DLD1 (cell line): ENCODE measurements around the gene UCKL1.

Source experiments
- in situ Hi-C: cut with HindIII; loops from 2 replicates; pipeline ENCODE4 v1.10.0; 2017; ENCODE audit warnings: low sequenced_read_pairs

UCKL1 gene

DNA sequence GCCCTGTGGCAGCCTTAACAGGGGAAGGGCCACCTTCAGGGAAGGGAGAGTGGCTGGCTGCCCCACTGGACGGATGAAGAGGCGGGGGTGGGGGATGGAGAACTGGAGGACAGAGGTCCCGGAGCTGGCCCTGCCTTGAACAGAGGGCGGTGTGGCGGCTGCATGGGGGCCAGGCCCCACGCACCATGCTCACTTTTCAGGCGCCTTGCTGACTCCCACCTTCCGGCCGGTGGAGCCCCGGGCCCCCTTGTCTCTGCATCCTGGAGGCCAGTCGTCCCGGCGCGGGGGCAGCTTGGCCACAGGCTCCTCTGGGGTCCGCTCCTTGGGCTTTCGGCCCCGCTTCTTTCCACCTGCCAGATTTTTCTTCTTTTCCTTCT lies 3.5 kb upstream of the UCKL1 start:
- in situ Hi-C loops: no loop called here

- in situ Hi-C loops: no loop called here
Measured at GRCh38 chr20:63958964-63959698, 2.9 kb upstream of the UCKL1 start.

- in situ Hi-C loops: no loop called here
Measured at GRCh38 chr20:63958471-63958870, 2.3 kb upstream of the UCKL1 start.

DNA sequence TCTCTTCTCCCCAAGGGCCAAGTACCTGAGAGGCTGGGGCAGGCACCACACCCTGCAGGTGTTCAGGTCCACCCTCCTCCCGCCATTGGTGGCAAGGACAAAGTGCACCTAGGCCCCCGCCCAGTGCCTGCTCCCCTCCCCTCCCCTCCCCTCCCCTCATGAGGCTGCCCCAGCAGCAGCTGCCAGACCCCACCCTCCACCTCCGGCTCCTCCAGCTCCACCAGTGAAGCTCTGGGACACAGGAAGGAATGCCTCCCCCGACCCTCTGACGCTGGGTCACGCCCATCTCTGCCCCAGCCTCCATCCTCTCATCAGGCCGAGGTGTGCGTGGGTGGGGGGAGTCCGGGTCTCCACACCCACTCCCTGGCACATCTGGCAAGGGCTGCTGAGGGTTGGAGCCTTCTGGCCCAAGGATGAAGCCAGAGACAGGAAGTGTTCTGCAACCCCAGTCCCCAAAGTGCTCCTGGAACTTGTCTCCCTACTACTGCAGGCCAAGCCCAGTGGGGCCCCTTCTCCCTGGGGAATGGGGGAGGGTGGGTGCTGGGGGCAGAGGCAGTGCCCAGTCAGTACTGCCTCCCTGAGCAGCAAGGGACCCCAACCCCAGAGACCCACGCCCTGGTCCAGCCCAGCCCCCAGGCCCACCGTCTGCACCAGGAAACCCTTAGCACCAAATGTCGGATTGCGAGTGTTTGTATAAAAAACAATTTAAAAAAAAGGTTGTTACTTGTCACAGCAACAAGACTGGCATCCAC lies 1.6 kb upstream of the UCKL1 start:
- in situ Hi-C loops: no loop called here

GRCh38 chr20:63957004-63957689 lies 931 bp upstream of the UCKL1 start:
- in situ Hi-C loops: no loop called here

- in situ Hi-C loops: no loop called here
Measured at GRCh38 chr20:63956664-63957003, 418 bp upstream of the UCKL1 start.

GRCh38 chr20:63955281-63955826 lies 862 bp downstream of the UCKL1 start:
- in situ Hi-C loops: no loop called here

- in situ Hi-C loops: no loop called here
Measured at GRCh38 chr20:63953764-63954429, 2.3 kb downstream of the UCKL1 start.

- in situ Hi-C loops: no loop called here
Measured at GRCh38 chr20:63952769-63953168, 3.4 kb downstream of the UCKL1 start.

GRCh38 chr20:63952210-63952535 lies 4.0 kb downstream of the UCKL1 start:
- in situ Hi-C loops: no loop called here

- in situ Hi-C loops: no loop called here
Measured at GRCh38 chr20:63951398-63952209, 4.6 kb downstream of the UCKL1 start.

DNA sequence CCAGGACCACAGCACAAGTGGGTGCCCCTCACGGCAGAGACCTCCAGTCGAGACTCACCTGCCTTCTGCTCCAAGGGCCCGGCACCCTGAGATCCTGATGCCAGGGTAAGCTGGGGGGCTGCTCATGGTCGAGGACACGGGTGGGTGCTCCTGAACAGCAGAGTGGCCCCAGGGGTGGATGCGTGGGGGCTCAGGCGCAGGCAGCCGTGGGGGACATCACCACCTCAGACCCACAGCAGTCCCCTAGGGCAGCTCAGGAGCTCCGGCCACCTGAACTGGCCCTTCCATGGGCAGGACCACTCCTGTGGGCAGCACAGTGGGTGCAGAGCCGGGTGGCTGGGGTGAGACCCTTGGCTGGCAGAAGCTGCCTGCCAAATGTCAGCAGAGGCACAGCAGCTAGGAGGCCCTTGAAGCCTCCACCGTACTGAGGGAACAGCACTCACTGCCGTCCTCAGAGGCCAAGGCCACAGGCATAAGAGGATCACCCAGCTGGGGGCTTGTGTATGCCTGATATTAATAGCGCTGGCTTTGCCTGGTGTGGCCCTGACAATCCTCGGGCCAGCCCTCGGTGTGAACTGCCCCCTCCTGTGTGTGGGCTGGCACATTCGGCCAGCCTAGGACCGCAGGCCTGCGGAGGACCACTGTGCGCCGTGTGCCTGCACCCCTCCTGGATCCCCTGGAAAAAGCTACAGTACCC lies 5.4 kb downstream of the UCKL1 start:
- in situ Hi-C loops: no loop called here

- in situ Hi-C loops: no loop called here
Measured at GRCh38 chr20:63947638-63948456, 8.4 kb downstream of the UCKL1 start.

GRCh38 chr20:63946986-63947637 lies 9.1 kb downstream of the UCKL1 start:
- in situ Hi-C loops: no loop called here

DNA sequence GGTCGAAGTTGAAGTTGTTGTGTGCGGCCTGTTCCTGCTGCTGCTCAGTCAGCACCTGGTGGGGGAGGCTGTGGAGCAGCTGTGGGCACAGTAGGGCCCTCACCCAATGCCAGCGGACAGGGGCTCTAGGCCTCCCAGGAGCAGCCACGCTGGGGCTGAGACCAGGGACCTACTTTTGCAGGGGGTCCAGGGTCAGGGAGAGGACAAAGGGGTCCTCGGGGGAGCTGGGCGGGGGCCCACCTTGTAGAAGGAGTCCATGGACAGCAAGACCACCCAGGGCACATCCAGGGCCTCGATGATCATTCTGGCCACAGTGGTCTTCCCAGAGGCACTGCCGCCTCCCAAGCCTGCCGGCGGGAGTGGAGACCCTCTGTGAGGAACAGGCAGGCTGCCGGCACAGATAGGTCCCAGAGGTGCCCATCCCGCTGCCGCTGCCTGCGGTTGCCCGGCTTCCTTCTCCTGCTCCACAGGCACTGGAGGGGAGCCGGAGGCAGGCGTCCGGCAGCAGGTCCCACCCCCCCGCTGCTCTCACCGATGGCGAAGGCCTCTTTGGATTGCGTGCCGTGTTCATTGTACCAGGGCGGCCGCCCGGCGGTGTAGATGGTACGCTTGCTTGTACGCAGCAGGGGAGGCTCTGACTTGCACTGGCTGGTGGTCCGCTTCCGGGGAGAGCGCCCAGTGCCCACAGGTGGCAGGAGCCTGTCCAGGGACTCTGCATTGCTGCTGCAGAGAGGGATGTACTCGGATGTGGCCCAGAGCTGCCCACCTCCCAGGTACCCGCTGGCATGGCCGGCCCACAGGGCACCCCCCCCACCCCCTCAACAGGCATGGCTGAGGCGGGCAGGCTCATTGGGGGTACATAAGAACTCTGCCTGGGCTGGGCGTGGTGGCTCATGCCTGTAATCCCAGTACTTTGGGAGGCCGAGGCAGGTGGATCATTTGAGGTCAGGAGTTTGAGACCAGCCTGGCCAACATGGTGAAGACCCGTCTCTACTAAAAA lies 10.0 kb downstream of the UCKL1 start:
- in situ Hi-C loops: no loop called here

DNA sequence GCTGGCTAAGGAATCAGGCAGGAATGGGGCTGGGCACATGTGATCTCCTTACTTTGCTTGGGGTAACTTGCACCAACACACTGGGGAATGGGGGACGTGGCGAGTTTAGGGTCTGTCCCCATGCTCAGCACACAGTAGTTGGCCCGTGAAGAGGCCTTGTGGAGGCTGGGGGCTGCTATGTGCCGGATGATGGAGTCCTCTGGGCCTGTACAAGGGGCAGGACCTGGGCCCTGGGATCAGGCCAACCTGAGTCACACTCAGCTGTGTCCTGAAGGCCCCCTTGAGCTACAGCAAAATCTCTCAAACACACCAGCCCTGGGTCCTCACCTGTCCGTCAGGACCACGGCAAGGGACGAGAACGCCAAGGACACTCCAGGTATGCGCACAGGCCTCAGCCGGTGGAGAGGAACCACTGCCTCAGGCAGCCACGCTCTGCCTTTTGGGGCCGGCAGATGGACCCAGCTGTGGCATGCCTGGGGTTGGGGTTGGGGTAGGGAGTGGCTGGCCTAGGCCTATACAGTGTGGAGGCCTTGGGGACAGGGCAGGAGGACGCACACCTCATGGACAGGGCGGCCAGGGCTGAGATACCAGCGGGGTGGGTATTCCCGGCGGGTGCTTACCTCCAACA lies 11.1 kb downstream of the UCKL1 start:
- in situ Hi-C loops: no loop called here
